Measurements from ENCODE around the gene KIR3DL1. TPM values are rescaled to one million over a fixed set of nuclear protein-coding genes. Genes with fewer than 3 reads are reported as not detected.
"Not testable (repeated sequence)": the region's sequence is repeated elsewhere in the genome, so short reads cannot be mapped to it uniquely, and the experiment has no call there.

The KIR3DL1 gene
- total RNA-seq (2014; rRNA removed; shearing (Covaris generic); ENCODE audit: low replicate concordance) = not detected in 2 replicates

DNA sequence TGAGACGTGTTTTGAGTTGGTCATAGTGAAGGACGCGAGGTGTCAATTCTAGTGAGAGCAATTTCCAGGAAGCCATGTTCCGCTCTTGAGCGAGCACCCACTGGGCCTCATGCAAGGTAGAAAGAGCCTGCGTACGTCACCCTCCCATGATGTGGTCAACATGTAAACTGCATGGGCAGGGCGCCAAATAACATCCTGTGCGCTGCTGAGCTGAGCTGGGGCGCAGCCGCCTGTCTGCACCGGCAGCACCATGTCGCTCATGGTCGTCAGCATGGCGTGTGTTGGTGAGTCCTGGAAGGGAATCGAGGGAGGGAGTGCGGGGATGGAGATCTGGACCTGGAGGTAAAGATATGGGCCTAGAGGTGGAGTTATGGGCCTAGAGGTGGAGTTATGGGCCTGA lies at the start of gene KIR3DL1:
Gene KIR3DL1, plus strand, starts transcription at position 218 of the 400 bp plus-strand sequence.
- in situ Hi-C loops (cut with HindIII; ENCODE audit: low pct_unique_long_range_greater_than_20kb, low sequenced_read_pairs) = not testable (repeated sequence)

DNA sequence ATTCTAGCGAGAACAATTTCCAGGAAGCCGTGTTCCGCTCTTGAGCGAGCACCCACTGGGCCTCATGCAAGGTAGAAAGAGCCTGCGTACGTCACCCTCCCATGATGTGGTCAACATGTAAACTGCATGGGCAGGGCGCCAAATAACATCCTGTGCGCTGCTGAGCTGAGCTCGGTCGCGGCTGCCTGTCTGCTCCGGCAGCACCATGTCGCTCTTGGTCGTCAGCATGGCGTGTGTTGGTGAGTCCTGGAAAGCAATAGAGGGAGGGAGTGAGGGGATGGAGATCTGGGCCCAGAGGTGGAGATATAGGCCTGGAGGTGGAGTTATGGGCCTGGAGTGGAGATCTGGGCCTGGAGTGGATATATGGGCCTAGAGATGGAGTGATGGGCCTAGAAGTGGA lies 46.6 kb upstream of the KIR3DL1 start, which contains the start of gene KIR2DL1:
Gene KIR2DL1, plus strand, starts transcription at position 148 of the 400 bp plus-strand sequence. Its CDS starts 58 bp downstream, at position 206.
- in situ Hi-C loops (cut with HindIII; ENCODE audit: low pct_unique_long_range_greater_than_20kb, low sequenced_read_pairs); DNase-seq (ENCODE audit: low read depth): not testable (repeated sequence)

More for the DNA sequence above, at the start of gene KIR3DL1:
- DNase-seq (ENCODE audit: low read depth) = not testable (repeated sequence)

DNA sequence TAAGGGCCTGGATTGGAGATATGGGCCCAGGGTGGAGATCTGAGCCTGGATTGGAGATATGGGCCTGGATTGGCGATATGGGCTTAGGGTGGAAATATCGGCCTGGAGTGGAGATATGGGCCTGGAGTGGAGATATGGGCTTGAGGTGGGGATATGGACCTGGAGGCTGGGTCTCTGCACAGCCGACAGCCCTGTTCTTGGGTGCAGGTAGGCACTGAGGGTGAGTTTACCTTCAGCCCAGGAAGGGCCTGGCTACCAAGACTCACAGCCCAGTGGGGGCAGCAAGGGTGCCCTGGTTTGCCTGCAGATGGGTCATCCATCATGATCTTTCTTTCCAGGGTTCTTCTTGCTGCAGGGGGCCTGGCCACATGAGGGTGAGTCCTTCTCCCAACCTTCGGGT lies 45.8 kb upstream of the KIR3DL1 start:
- DNase-seq (ENCODE audit: low read depth); in situ Hi-C loops (cut with HindIII; ENCODE audit: low pct_unique_long_range_greater_than_20kb, low sequenced_read_pairs): not testable (repeated sequence)

DNA sequence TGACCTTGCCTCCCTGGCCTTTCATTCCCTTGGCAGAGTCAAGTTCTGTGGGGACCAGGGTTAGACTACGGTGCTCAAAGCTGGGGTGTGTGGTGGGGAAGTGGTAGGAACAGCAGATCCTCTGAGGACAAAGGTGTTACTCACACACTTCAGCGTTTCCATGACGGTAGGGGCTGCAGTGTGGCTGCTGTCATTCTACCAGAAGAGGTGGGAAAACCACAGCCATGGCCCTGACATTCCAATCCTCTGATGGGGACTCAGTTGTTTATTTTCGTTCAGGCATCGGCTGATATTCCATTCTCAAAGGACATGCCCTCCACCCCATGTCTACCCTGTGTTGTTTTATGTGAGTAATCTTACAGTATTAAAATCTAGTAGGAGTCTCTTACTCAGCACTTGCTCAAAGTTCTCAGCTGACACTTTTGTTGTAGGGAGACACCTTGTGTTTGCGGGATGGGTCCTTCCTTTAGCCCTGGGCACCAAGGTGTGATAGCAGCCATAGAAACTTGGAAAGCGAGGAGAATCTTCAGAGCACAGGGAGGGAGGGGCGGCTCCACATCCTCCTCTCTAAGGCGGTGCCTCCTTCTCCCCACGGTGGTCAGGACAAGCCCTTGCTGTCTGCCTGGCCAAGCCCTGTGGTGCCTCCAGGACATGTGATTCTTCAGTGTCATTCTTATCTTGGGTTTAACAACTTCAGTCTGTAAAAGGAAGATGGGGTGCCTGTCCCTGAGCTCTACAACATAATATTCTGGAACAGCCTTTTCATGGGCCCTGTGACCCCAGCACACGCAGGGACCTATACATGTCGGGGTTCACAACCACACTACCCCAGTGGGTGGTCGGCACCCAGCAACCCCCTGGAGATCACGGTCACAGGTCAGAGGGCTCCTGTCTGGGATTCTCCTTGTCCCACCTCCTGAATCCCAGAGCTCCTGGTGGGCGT lies 45.0 kb upstream of the KIR3DL1 start:
- in situ Hi-C loops (cut with HindIII; ENCODE audit: low pct_unique_long_range_greater_than_20kb, low sequenced_read_pairs) = not testable (repeated sequence)
- peak; percentile 98 for DNase-seq (ENCODE audit: low read depth)

DNA sequence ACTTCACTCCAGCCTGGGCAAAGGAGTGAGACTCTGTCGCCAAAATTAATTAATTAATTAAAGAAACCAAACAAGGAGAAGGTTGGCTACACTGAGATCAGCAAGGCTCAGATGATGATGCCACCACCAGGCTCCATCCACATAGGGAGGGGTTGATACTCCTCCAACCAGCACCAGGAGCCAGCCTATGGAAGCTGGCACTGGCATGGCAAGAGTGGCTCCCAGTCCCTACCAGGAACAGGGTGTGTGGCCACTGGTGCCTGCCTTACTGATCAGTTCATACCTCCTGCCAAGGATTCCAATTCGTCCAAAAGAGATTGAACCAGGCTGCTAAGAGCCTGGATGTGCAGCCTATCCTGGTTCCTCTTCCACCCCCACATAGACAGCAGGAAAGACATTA lies 43.6 kb upstream of the KIR3DL1 start:
- in situ Hi-C loops (cut with HindIII; ENCODE audit: low pct_unique_long_range_greater_than_20kb, low sequenced_read_pairs); DNase-seq (ENCODE audit: low read depth): not testable (repeated sequence)

DNA sequence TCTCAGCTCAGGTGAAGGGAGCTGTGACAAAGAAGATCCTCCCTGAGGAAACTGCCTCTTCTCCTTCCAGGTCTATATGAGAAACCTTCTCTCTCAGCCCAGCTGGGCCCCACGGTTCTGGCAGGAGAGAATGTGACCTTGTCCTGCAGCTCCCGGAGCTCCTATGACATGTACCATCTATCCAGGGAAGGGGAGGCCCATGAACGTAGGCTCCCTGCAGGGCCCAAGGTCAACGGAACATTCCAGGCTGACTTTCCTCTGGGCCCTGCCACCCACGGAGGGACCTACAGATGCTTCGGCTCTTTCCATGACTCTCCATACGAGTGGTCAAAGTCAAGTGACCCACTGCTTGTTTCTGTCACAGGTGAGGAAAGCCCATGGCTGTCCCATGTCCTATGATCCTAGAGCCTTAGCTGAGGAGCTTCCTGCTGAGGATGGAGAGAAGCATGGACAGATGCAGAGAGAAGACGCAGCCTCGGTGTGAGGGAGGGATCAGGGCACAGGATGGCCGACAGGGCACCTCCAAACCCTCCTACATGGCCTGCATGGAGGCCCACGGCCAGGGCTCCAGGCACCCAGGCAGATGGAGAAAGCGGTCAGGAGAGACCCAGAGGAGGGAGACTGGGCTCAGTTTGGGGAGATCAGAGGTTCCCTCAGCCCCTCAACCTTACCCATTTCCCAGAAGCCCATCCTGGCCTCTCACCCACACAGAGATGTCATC lies 41.0 kb upstream of the KIR3DL1 start:
- in situ Hi-C loops (cut with HindIII; ENCODE audit: low pct_unique_long_range_greater_than_20kb, low sequenced_read_pairs) = not testable (repeated sequence)

DNA sequence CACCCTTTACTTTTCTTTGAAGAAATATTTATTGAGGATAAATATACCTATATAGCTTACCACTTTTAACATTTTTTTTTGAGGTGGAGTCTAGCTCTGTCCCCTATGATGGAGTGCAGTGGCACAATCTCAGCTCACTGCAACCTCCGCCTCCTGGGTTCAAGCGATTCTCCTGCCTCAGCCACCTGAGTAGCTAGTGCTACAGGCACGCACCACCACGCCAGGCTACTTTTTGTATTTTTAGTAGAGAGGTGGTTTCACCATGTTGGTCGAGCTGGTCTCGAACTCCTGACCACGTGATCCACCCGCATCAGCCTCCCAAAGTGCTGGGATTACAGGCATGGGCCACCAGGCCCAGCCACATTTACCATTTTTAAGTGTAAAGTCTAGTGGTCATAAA lies 40.4 kb upstream of the KIR3DL1 start:
- DNase-seq (ENCODE audit: low read depth); in situ Hi-C loops (cut with HindIII; ENCODE audit: low pct_unique_long_range_greater_than_20kb, low sequenced_read_pairs): not testable (repeated sequence)

More for the DNA sequence above, 41.0 kb upstream of the KIR3DL1 start:
- not testable (repeated sequence) for DNase-seq (ENCODE audit: low read depth)

DNA sequence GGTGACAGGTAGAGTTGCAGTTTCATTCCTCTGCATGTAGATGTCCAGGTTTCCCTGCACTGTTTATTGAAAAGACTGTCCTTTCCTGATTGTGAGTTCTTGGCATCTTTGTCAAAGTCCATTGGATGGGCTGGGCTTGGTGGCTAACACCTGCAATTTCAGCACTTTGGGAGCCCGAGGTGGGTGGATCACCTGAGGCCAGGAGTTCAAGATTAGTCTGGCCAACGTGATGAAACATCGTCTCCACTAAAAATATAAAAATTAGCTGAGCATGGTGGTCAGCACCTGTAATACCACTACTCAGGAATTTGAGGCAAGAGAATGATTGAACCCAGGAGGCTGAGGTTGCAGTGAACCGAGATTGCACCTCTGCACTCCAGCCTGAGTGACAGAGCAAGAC lies 38.4 kb upstream of the KIR3DL1 start:
- in situ Hi-C loops (cut with HindIII; ENCODE audit: low pct_unique_long_range_greater_than_20kb, low sequenced_read_pairs); DNase-seq (ENCODE audit: low read depth): not testable (repeated sequence)

DNA sequence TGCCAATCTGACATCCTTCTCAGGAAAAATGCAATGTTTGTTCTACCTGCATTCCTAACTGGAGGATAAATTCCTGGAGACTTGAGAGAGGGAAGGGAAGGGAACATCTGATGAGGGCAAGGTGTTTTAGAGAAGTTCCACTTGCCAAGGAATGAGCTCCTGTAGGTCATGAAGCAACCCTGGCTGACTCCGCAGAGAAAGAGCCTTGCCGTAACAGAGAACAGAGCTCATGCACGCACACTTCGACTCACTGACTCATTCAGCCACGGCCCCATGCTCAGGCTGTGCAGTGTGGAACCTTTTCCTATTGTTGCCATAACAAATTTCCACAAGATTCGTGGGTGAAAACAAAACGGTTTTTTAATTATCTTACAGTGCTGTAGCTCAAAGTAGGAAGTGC lies 37.4 kb upstream of the KIR3DL1 start:
- DNase-seq (ENCODE audit: low read depth); in situ Hi-C loops (cut with HindIII; ENCODE audit: low pct_unique_long_range_greater_than_20kb, low sequenced_read_pairs): not testable (repeated sequence)

DNA sequence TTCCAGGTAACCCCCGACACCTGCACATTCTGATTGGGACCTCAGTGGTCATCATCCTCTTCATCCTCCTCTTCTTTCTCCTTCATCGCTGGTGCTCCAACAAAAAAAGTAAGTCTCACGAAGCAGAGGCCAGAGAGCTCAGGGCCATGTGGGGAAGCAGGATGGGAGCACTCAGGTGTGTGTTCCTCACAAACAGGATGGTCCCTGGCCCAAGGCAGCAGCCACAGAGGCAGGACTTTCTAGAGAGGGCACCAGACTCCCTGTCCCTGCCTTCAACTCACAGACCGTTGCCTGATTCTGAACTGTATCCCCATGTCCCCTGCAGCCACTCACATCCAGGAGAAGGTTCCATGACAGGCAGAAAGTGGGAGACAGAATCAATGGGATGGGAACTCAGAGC lies 33.4 kb upstream of the KIR3DL1 start:
- DNase-seq (ENCODE audit: low read depth); in situ Hi-C loops (cut with HindIII; ENCODE audit: low pct_unique_long_range_greater_than_20kb, low sequenced_read_pairs): not testable (repeated sequence)

DNA sequence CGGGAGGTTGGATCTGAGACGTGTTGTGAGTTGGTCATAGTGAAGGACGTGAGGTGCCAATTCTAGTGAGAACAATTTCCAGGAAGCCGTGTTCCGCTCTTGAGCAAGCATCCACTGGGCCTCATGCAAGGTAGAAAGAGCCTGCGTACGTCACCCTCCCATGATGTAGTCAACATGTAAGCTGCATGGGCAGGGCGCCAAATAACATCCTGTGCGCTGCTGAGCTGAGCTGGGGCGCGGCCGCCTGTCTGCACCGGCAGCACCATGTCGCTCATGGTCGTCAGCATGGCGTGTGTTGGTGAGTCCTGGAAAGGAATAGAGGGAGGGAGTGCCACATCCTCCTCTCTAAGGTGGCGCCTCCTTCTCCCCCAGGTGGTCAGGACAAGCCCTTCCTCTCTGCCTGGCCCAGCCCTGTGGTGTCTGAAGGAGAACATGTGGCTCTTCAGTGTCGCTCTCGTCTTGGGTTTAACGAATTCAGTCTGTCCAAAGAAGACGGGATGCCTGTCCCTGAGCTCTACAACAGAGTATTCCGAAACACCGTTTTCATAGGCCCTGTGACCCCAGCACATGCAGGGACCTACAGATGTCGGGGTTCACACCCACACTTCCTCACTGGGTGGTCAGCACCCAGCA lies 30.1 kb upstream of the KIR3DL1 start:
- in situ Hi-C loops (cut with HindIII; ENCODE audit: low pct_unique_long_range_greater_than_20kb, low sequenced_read_pairs); DNase-seq (ENCODE audit: low read depth): not testable (repeated sequence)

DNA sequence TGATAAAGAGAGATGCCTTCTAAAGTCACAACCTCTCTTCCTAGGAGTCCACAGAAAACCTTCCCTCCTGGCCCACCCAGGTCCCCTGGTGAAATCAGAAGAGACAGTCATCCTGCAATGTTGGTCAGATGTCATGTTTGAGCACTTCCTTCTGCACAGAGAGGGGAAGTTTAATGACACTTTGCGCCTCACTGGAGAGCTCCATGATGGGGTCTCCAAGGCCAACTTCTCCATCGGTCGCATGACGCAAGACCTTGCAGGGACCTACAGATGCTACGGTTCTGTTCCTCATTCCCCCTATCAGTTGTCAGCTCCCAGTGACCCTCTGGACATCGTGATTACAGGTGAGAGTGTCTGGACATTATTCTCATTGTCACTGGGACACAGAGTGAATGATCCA lies 28.1 kb upstream of the KIR3DL1 start:
- in situ Hi-C loops (cut with HindIII; ENCODE audit: low pct_unique_long_range_greater_than_20kb, low sequenced_read_pairs); DNase-seq (ENCODE audit: low read depth): not testable (repeated sequence)

DNA sequence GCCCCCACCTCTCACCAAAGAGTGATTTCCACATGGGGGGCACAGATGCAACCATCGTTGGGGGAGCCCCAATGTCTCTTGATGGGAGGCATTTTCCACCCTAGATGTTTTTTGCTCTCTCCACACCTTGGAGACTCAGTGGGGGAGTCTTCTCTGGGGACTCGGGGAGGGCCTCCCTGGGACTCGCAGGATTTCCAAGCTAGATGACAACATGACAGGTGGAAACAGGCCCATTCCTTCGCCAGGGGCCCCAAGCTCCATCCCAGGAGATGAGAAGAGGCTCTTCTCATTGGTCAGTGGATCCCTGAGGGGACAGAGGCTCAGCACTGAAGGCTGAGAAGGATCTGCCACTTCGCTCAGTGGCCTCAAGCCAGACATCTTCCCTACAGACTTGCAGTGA lies 25.6 kb upstream of the KIR3DL1 start:
- DNase-seq (ENCODE audit: low read depth) = no peak
- in situ Hi-C loops (cut with HindIII; ENCODE audit: low pct_unique_long_range_greater_than_20kb, low sequenced_read_pairs) = no loop called here

DNA sequence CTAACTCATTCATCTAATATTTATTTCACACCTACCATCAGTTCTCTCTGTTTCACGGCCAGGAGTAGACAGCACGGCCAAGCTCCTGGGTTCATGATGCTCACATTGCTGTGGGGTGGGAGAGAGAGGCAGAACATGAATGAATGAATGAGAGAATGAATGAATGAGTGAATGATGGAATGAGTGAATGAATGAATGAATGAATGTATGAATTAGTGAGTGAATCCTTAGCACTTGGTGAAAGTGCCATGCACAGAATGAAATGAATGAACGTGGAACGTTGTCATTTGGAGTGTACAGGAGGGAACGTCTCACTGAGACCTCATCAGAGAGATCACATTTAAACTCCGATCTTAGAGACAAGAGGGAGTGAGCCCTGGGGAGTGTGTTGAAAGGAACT lies 24.8 kb upstream of the KIR3DL1 start:
- in situ Hi-C loops (cut with HindIII; ENCODE audit: low pct_unique_long_range_greater_than_20kb, low sequenced_read_pairs) = no loop called here
- no peak for DNase-seq (ENCODE audit: low read depth)

DNA sequence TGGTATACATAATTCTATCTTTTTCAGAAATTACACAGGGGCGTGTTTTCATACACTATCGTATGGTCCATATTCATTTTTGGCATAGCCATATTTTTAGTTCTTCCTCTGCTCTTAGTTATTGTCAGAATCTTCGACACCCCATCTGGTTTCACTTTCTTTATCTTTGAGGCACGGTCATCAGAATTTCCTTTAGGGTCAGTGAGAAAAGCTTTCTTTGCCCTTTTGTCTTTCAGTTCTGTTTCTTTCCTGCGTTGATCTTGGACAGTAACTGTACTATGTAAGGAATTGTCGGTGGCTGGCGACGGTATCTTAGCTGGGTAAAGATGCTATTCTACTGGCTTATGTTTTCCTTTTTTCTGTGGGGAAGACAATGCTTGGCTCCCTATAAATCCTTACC lies 23.5 kb upstream of the KIR3DL1 start:
- in situ Hi-C loops (cut with HindIII; ENCODE audit: low pct_unique_long_range_greater_than_20kb, low sequenced_read_pairs) = no loop called here
- DNase-seq (ENCODE audit: low read depth) = no peak

DNA sequence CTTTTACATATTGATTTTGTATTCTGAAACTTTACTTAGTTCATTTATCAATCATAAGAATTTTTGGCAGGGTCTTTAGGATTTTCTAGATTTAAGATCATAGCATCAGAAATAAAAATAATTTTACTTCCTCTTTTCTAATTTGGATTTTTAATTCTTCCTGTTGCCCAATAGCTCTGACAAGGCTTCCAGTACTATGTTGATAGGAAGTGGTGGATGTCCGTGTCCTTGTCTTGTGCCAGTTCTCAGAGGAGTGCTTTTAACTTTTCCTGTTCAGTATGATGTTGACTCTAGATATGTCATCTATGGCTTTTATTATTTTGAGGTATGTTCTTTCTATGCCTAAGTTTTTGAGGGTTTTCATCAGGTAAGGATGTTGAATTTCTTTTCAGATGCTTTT lies 20.5 kb upstream of the KIR3DL1 start:
- no peak for DNase-seq (ENCODE audit: low read depth)
- in situ Hi-C loops (cut with HindIII; ENCODE audit: low pct_unique_long_range_greater_than_20kb, low sequenced_read_pairs) = no loop called here

DNA sequence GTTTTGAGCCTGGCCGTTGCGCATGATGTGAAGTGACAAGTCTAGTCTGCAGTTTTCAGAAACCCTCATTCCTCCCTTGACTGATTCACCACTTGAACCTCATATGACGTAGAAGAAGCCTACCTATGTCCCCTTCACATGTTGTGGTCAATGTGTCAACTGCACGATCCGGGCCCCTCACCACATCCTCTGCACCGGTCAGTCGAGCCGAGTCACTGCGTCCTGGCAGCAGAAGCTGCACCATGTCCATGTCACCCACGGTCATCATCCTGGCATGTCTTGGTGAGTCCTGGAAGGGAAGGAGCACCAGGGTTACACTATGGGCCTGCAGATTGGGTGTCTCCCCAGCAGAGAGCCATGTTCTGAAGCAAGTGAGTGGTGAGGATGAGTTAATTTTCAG lies 12.9 kb upstream of the KIR3DL1 start, which contains the start of gene KIR2DL4:
Gene KIR2DL4, plus strand, starts transcription at position 201 of the 400 bp plus-strand sequence. Its CDS starts 42 bp downstream, at position 243.
- in situ Hi-C loops (cut with HindIII; ENCODE audit: low pct_unique_long_range_greater_than_20kb, low sequenced_read_pairs) = no loop called here

DNA sequence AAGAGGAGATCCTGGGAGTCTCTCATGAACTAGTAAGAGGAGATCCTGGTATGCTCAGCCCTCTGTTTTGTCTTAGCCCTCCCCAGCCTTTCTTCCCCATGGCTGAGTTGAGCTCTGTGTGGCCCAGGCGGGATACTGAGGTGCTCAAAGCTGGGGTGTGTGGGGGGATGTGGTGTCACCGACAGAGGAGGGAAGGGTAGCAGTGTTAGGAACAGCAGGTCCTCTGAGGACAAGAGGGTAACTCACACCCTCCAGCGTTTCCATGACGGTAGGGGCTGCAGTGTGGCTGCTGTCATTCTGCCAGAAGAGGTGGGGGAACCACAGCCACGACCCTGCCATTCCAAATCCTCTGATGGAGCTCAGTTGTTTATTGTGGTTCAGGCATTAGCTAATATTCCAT lies 12.2 kb upstream of the KIR3DL1 start:
- DNase-seq (ENCODE audit: low read depth) = no peak
- in situ Hi-C loops (cut with HindIII; ENCODE audit: low pct_unique_long_range_greater_than_20kb, low sequenced_read_pairs) = no loop called here

More for the DNA sequence above, 12.9 kb upstream of the KIR3DL1 start, which contains the start of gene KIR2DL4:
- no peak for DNase-seq (ENCODE audit: low read depth)

All from Caki2 (cell line).